Measurements from ENCODE around the gene ZFR2.

ZFR2 gene

DNA sequence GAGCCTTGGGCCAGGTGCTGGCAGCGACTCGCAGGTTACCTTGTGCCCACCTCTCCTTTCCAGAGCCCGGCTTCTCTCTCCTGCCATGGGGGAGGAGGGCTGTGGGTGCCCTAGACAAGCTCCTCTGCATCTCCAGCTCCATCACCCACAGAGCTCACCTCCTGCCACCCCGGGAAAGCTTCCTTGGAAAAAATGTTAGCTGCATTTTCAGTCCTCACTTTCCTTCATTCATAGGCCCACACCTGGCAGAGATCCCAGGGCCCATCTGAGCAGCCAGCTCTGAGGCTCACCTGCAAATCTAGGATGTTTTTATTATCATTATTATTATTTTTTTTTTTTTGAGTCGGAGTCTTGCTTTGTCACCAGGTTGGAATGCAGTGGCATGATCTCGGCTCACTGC is 36.8 kb downstream of the ZFR2 start:
- in situ Hi-C loops (cut with MboI; ENCODE audit: low sequenced_read_pairs, unreplicated experiment) = no loop called here
- TF ChIP-seq, protein P1, sequence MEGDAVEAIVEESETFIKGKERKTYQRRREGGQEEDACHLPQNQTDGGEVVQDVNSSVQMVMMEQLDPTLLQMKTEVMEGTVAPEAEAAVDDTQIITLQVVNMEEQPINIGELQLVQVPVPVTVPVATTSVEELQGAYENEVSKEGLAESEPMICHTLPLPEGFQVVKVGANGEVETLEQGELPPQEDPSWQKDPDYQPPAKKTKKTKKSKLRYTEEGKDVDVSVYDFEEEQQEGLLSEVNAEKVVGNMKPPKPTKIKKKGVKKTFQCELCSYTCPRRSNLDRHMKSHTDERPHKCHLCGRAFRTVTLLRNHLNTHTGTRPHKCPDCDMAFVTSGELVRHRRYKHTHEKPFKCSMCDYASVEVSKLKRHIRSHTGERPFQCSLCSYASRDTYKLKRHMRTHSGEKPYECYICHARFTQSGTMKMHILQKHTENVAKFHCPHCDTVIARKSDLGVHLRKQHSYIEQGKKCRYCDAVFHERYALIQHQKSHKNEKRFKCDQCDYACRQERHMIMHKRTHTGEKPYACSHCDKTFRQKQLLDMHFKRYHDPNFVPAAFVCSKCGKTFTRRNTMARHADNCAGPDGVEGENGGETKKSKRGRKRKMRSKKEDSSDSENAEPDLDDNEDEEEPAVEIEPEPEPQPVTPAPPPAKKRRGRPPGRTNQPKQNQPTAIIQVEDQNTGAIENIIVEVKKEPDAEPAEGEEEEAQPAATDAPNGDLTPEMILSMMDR (IDR thresholded peaks at IDR 0.05; ENCODE audit: borderline replicate concordance, control extremely low read depth, extremely low read depth, insufficient read depth, missing control alignments) = no peak
- no peak for DNase-seq (ENCODE audit: low spot score)

DNA sequence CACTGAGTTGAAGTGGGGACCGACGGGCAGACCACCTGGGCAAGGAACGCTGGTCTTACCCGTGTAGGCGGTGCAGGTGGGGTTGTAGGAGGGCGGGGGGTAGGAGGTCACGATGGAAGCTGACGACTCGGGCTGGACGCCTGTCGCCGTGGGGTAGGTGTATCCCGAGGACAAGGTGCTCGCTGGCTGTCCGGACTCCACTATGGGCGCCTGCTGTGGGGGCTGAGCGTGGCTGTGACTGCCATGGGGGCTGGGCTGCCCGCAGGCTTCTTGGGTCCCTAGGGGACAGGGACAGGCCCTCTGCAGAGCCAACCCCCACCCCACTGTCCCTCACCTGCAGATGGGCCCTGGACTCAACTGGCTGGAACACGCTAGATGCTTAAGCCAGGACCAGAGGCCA is 37.2 kb downstream of the ZFR2 start:
- in situ Hi-C loops (cut with MboI; ENCODE audit: low sequenced_read_pairs, unreplicated experiment) = no loop called here
- DNase-seq (ENCODE audit: low spot score) = no peak
- TF ChIP-seq, protein P1 (IDR thresholded peaks at IDR 0.05; ENCODE audit: borderline replicate concordance, control extremely low read depth, extremely low read depth, insufficient read depth, missing control alignments) = no peak

DNA sequence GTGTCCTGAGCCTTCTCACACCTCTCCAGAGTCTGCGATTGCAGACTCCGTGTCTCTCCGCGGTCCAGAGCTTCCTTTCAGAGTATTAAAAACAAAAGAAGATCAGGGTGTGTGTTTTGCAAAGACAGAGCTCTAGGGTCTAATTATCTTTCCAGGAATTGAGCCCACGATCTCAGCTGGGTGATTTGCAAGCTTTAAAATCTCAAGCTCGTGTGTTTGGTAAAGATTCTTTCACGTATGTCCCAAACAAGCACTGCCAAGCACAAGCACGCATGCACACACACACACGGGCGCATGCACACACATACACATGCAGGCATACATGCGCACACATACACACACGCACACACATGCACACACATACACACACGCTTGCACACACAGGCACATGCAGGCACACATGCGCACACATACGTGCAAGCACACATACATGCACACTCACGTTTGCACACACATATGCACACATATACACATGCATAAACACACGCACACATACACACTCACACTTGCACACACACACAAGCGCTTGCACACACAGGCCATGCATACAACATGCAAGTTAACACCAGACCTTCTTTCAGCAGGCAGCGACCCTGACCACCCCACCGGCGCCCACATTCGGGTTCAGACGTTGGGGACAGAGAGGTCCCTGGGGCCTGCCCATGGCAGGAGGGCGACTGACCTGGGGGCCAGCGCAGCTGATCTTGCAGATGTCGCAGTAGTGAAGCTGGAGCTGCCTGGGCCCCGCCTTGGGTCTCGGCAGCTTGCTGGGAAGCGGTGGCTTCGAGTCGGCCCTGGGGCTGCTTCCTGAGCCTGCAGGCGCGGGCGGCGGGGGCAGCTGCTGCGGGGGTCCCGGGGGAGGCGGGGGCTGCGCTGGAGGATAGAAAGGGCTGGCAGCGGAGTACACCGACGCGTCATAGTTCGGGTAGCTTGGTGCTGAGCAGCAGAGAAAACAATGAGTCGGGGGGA is 37.9 kb downstream of the ZFR2 start:
- TF ChIP-seq, protein P1 (IDR thresholded peaks at IDR 0.05; ENCODE audit: borderline replicate concordance, control extremely low read depth, extremely low read depth, insufficient read depth, missing control alignments) = no peak
- DNase-seq (ENCODE audit: low spot score) = no peak
- in situ Hi-C loops (cut with MboI; ENCODE audit: low sequenced_read_pairs, unreplicated experiment) = no loop called here

DNA sequence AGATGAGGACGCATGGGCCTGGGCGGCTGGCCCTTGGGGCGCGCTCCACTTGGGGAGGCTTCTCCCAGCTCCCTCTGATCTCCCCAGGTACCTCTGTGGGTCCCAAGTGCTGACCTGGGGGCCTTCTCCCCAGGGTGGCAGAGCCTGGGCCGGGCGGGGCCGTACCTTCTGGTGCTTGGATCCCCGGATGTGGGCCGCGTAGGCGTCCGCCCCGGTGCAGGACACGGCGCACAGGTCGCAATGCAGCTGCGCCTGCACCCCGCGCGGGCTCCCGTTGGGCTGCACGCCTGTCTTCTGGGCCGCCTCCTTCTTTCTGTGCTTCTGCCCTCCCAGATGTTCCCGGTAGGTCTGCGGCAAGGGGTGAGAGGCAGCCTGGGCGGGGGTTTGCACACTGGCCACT is 41.5 kb downstream of the ZFR2 start:
- in situ Hi-C loops (cut with MboI; ENCODE audit: low sequenced_read_pairs, unreplicated experiment) = no loop called here
- TF ChIP-seq, protein P1 (IDR thresholded peaks at IDR 0.05; ENCODE audit: borderline replicate concordance, control extremely low read depth, extremely low read depth, insufficient read depth, missing control alignments) = no peak

DNA sequence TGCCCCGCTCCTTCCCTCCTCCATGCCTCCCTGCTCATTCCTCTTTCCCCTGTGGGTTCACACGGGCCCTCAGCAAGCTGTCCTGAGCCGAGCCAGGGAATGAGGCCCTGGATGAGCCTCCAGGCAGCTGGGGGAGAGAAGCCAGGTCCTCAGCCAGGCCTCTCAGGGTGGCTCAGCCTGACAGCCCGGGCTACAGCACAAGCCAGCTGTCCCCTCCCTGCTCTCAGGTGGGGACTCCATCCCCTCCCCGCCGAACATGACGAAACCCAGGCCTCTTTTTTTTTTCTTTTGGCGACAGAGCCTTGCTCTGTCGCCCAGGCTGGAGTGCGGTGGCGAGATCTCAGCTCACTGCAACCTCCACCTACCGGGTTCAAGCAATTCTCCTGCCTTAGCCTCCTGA is 42.7 kb downstream of the ZFR2 start:
- no peak for DNase-seq (ENCODE audit: low spot score)
- in situ Hi-C loops (cut with MboI; ENCODE audit: low sequenced_read_pairs, unreplicated experiment) = no loop called here
- TF ChIP-seq, protein P1 (IDR thresholded peaks at IDR 0.05; ENCODE audit: borderline replicate concordance, control extremely low read depth, extremely low read depth, insufficient read depth, missing control alignments) = no peak

More for the DNA sequence above, 41.5 kb downstream of the ZFR2 start:
- no peak for DNase-seq (ENCODE audit: low spot score)

DNA sequence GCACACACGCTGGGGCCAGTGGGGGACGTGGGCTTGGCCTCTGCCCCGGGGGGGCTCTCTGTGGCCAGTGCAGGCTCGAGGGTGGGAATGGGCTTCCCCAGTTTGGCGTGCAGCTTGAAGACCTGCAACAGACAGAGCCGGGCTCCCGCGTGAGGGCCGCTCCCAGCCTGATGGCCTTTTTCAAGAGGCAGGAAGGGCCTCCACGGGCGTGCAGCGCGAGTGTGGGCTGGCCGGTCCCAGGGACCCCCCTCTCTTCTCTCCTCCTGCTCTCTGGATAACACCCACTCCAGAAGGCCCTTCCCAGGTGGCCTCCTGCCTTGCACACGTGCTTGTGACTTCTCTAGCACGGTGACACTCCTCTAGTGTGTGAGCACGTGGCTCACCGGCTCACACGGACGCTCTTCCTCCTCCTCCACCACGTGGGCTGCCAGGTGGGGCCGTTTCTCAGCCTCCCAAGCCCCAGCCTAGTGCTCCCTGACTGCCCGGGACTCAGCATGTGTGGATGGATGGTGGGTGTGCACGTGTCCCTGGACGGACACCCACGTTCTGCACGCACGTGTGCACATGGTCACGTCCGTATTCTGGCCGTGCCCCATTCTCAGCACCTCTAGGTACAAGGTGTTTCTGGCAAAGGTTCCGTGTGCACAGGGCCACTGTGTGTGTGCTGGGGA is 43.4 kb downstream of the ZFR2 start:
- TF ChIP-seq, protein P1 (IDR thresholded peaks at IDR 0.05; ENCODE audit: borderline replicate concordance, control extremely low read depth, extremely low read depth, insufficient read depth, missing control alignments) = no peak
- no peak for DNase-seq (ENCODE audit: low spot score)
- in situ Hi-C loops (cut with MboI; ENCODE audit: low sequenced_read_pairs, unreplicated experiment) = no loop called here
